Measurements from ENCODE around the gene STARD5. TPM values are rescaled to one million over a fixed set of nuclear protein-coding genes. Genes with fewer than 3 reads are reported as not detected.

Gene STARD5
- total RNA-seq, 1 donor from 2014 or later, result 5.2 TPM

DNA sequence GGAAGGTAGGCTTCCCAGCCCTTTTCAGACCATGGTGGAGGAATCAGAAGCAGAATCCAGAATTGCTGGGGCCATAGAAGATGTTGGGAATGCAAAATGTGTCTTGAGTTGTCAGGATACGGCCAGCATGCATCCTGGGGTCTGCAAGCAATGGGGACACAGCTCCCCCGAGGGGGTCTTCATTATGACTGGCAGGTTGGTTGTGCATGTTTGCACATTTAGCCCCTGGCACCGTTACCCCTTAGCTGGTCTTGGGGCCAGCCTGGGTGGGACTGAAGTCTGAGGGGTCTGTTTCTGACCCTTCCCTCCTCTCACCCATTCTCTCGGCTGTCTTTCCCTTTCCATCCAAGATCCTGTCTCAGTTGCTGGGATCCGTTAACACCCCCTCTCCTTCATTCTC, 50.7 kb downstream of the STARD5 start:
- Histone ChIP-seq H3K9me3 (no peaks in the 10 kb centered on the region), H3K27ac (no peak overlapping the region), H3K4me1 (peaks cover 21% of the 10 kb centered on the region), H3K27me3 (ENCODE audit: low read depth) (no peaks in the 10 kb centered on the region), H3K36me3 (peaks cover 45% of the 10 kb centered on the region), H3K4me3 (no peak overlapping the region)
- ATAC-seq, result no peak
- intact Hi-C loops (cut with DNase I), result no loop called here
- TF ChIP-seq CTCF (IDR thresholded peaks at IDR 0.05), result no peak
- DNase-seq, result no peak

DNA sequence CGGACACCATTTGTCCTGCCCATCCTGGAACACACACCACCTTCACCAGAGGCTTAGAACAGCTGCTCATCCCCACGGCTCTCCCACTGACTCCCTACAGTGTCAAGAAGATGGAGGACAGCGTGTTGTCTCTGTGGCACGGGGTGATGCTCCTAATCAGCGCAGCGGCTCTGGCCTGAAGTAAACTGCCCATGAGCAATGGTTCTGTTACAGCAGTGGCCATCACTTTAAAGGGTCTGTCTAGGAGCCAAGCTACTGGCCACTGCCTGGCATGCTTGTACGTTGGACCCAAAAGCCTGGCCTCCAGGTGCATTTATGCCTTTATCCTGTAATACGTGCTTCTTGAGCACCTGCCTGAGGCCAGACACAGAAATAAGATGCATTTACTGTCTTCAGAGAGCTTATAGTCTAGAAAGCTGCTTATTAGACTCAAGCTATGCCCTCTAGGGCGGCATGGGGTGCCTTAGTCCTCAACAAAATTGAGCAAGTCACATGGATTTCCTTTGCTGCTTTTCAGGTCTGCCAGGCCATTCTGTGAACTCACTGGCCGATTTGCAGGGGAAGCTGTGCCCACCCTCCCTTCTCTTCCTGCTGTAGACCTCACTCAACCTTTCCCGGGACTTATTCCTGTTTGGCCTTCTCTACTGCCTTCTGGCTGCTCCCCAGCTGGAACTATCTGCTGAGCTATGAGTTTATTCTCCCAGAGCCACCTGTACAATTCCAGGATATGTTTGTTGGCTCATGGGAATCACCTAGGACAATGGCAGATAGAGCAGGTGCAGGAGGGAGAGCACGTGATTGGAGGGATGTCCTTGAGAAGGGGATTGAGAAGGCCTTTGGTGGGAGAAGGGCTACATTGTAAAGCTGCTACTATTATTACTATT, 51.9 kb downstream of the STARD5 start:
- DNase-seq, result no peak
- H3K27ac ChIP-seq, result no peak overlapping the region
- H3K9me3 ChIP-seq, result no peaks in the 10 kb centered on the region
- TF ChIP-seq CTCF (IDR thresholded peaks at IDR 0.05), result no peak
- peaks cover 53% of the 10 kb centered on the region for H3K36me3 ChIP-seq
- no peak overlapping the region for H3K4me3 ChIP-seq
- H3K4me1 ChIP-seq, result peaks cover 21% of the 10 kb centered on the region
- no peaks in the 10 kb centered on the region for H3K27me3 ChIP-seq (ENCODE audit: low read depth)
- intact Hi-C loops (cut with DNase I), result no loop called here
- ATAC-seq, result no peak

GRCh38 chr15:81270781-81271491, 53.0 kb downstream of the STARD5 start:
- peaks cover 22% of the 10 kb centered on the region for H3K4me1 ChIP-seq
- intact Hi-C loops (cut with DNase I), result no loop called here
- H3K27ac ChIP-seq, result no peak overlapping the region
- DNase-seq (no peak), ATAC-seq (no peak)
- no peak for TF ChIP-seq CTCF (IDR thresholded peaks at IDR 0.05)
- no peaks in the 10 kb centered on the region for H3K9me3 ChIP-seq
- H3K36me3 ChIP-seq, result peaks cover 55% of the 10 kb centered on the region
- no peaks in the 10 kb centered on the region for H3K27me3 ChIP-seq (ENCODE audit: low read depth)
- H3K4me3 ChIP-seq, result no peak overlapping the region

- intact Hi-C loops (cut with DNase I), result no loop called here
- no peak overlapping the region for H3K4me3 ChIP-seq
- peaks cover 25% of the 10 kb centered on the region for H3K4me1 ChIP-seq
- H3K27me3 ChIP-seq (ENCODE audit: low read depth), result no peaks in the 10 kb centered on the region
- ATAC-seq, result no peak
- H3K27ac ChIP-seq, result no peak overlapping the region
- TF ChIP-seq CTCF (IDR thresholded peaks at IDR 0.05), result no peak
- DNase-seq, result no peak
- H3K36me3 ChIP-seq, result peaks cover 55% of the 10 kb centered on the region
- no peaks in the 10 kb centered on the region for H3K9me3 ChIP-seq
Observed at GRCh38 chr15:81270188-81270587, 53.8 kb downstream of the STARD5 start.

DNA sequence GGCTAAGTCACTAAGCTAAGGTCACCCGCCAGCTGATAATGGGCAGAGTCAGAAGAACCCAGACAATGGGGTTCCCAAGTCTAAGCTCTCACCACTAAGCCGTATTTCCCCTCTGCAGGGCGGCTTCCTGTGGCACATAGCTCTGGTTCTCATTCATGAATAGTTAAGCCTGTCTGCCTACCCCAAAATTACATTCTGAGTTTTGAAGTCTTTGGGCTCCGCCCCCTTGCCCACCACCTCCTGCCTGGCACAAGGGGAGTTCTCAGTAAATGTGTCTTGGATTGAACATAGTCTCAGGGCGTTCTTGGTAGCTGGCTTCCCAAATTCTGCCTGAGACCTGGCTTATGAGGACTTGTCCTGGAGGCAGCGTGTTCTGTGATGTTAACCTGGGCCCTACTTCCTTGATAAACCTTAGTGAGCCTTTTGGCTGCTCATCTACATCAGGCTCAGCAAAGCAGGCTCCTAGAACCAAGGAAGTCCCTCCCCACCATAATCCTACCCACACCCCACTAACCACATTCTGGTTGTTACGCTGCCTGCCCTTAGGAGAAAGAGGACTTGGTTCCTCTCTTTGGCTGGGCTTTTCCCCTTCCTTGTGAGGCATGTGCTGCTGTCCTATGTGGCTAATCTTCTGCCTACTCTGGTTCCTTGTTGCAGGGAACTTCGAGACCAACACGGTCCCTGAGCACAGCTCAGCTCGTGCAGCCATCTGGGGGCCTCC, 54.9 kb downstream of the STARD5 start:
- ATAC-seq (no peak), DNase-seq (no peak)
- H3K9me3 ChIP-seq, result no peaks in the 10 kb centered on the region
- no peak for TF ChIP-seq CTCF (IDR thresholded peaks at IDR 0.05)
- no peak overlapping the region for H3K27ac ChIP-seq
- no peaks in the 10 kb centered on the region for H3K27me3 ChIP-seq (ENCODE audit: low read depth)
- H3K4me1 ChIP-seq, result peaks cover 24% of the 10 kb centered on the region
- intact Hi-C loops (cut with DNase I), result loop anchor here (5.0 to 10.0 kb wide), 2 partner anchors 114 to 162 kb away; no protein-coding TSS in a partner anchor
- H3K36me3 ChIP-seq, result peaks cover 55% of the 10 kb centered on the region
- no peak overlapping the region for H3K4me3 ChIP-seq
